Measurements from ENCODE around the gene MAPKBP1. TPM values are rescaled to one million over a fixed set of nuclear protein-coding genes. Genes with fewer than 3 reads are reported as not detected.

MAPKBP1 gene
- total RNA-seq, 3 donors from 2014 or later (not counting 1 experiment from before 2014, with no cell fraction given): 44.8 to 55.4 (median 49.0) TPM

DNA sequence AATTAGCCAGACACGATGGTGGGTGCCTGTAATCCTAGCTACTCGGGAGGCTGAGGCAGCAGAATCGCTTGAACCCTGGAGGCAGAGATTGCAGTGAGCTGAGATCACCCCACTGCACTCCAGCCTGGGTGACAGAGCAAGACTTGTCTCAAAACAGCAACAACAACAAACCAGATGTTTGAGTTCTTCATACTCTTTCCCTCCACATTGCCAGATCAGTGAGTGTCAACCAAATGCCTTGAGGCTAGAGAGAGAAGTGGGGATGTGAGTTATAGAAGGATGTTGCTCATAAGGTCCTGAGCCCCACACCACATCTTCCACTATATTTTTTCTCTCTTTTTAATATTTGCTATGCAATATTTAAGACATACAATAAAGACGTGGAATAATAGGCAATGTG, 19.8 kb downstream of the MAPKBP1 start:
- H3K36me3 Mint-ChIP-seq: no peaks in the 10 kb centered on the region
- no peak for ATAC-seq
- WGBS (ENCODE audit: insufficient coverage): 96% methylated on average over 4 of the region's 4 CpGs
- no peak overlapping the region for H3K27ac Mint-ChIP-seq
- Histone ChIP-seq H3K4me3 (ENCODE audit: low read length) (no peak overlapping the region), H3K36me3 (ENCODE audit: control insufficient read depth, insufficient read depth, low read length) (no peaks in the 10 kb centered on the region), H3K27me3 (ENCODE audit: control insufficient read depth, insufficient read depth, low read length) (no peaks in the 10 kb centered on the region), H3K9me3 (ENCODE audit: control insufficient read depth, insufficient read depth, low read length) (no peaks in the 10 kb centered on the region), H3K4me1 (ENCODE audit: control insufficient read depth, insufficient read depth, low read length) (peaks cover 15% of the 10 kb centered on the region), H3K27ac (ENCODE audit: low read length) (no peak overlapping the region)
- intact Hi-C loops (cut with micrococcal nuclease): no loop called here
- peaks cover 45 to 53% of the 10 kb centered on the region in 2 donors for H3K4me1 Mint-ChIP-seq
- DNase-seq: no peak
- H3K9me3 Mint-ChIP-seq: no peaks in the 10 kb centered on the region
- TF ChIP-seq, protein P1, sequence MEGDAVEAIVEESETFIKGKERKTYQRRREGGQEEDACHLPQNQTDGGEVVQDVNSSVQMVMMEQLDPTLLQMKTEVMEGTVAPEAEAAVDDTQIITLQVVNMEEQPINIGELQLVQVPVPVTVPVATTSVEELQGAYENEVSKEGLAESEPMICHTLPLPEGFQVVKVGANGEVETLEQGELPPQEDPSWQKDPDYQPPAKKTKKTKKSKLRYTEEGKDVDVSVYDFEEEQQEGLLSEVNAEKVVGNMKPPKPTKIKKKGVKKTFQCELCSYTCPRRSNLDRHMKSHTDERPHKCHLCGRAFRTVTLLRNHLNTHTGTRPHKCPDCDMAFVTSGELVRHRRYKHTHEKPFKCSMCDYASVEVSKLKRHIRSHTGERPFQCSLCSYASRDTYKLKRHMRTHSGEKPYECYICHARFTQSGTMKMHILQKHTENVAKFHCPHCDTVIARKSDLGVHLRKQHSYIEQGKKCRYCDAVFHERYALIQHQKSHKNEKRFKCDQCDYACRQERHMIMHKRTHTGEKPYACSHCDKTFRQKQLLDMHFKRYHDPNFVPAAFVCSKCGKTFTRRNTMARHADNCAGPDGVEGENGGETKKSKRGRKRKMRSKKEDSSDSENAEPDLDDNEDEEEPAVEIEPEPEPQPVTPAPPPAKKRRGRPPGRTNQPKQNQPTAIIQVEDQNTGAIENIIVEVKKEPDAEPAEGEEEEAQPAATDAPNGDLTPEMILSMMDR (IDR thresholded peaks at IDR 0.05): no peak
- no peaks in the 10 kb centered on the region for H3K27me3 Mint-ChIP-seq (ENCODE audit: low read depth in 2 of 2)
- no peak overlapping the region for H3K4me3 Mint-ChIP-seq

DNA sequence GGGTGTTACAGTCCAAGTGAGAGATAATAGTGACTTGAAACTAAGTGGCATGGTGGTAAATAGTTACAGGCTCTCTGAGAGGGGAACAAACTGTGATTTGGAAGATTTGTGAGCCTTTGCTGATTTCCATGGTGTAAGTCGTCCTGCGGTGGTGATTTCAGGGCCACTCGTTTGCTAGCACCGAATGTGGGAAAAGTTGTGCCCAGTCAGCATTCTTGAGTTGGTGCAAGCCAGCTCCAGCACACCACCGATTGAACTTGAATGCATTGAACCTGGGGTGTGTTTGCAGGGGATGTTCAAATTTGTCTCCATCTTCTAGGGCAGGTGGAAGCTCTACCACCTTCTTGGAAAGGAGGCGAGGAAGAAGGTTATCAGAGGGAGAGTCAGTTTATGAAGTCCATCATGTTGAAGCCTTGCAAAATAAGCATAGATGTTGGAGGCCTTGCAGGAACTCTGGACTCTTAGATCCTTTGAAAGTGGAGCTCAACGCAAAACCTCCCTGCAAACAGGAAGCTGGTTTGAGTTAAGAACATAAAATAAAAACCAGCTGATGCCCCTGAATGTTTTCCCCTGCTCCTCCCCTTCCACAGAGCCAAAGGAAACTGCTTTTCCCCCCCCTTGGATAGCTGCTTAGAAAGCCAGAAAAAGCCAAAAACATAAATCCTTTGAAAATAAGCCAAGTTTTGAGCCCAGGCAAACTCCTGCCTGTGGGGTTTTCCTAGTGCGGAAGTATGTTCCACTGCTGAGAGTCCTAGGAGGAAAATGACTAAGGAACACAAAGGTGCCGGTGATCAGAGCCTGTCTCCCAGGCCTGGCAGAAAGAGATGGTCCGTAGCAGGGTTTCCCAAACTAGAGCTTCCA, 21.9 kb downstream of the MAPKBP1 start:
- DNase-seq (no peak), ATAC-seq (no peak)
- no peaks in the 10 kb centered on the region for H3K9me3 ChIP-seq (ENCODE audit: control insufficient read depth, insufficient read depth, low read length)
- no peaks in the 10 kb centered on the region for H3K36me3 Mint-ChIP-seq
- H3K4me3 ChIP-seq (ENCODE audit: low read length): no peak overlapping the region
- no peaks in the 10 kb centered on the region for H3K27me3 Mint-ChIP-seq (ENCODE audit: low read depth in 2 of 2)
- peaks cover 4% of the 10 kb centered on the region for H3K4me1 ChIP-seq (ENCODE audit: control insufficient read depth, insufficient read depth, low read length)
- H3K27ac Mint-ChIP-seq: no peak overlapping the region
- H3K27ac ChIP-seq (ENCODE audit: low read length): no peak overlapping the region
- TF ChIP-seq, protein P1 (IDR thresholded peaks at IDR 0.05): no peak
- no peak overlapping the region for H3K4me3 Mint-ChIP-seq
- intact Hi-C loops (cut with micrococcal nuclease): no loop called here
- H3K27me3 ChIP-seq (ENCODE audit: control insufficient read depth, insufficient read depth, low read length): no peaks in the 10 kb centered on the region
- H3K36me3 ChIP-seq (ENCODE audit: control insufficient read depth, insufficient read depth, low read length): peaks cover 6% of the 10 kb centered on the region
- H3K9me3 Mint-ChIP-seq: no peaks in the 10 kb centered on the region
- WGBS (ENCODE audit: insufficient coverage): 71% methylated on average over 10 of the region's 10 CpGs
- peaks cover 24 to 32% of the 10 kb centered on the region in 2 donors for H3K4me1 Mint-ChIP-seq

DNA sequence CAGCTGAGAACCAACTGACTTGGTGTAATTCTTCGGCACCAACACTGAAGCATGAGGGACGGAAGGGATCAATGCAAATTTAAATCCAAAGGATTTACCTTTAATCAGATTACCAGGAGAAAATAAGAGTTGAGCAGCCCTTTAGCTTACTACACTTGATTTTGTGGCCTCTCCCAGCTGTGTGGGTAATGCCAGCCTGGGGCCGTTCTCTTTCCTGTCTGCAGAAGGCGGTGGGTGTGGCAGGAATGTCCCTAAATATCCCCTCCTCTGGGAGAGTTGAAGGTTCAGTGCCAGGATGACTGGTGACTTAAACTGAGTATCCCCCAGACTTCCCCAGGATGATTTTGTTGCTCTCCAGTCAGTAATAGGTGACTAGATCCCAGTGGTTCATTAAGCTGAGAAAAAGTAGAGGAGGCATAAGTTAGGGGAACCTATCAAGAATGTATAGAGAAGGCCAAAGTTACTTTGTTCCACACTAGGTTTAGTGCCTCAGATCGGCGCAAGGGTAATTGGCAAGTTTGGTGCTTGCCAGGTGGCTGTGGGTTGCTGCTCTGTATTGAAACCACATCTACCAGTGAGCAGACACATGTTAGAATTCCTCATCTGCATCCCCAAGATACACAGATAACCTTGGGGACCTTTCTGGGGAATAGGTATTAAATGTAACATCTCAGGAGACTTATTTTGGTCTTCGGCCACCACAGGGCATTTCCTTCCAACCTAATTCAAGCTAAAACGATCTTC, 23.1 kb downstream of the MAPKBP1 start:
- intact Hi-C loops (cut with micrococcal nuclease): no loop called here
- no peak for ATAC-seq
- H3K9me3 Mint-ChIP-seq: no peaks in the 10 kb centered on the region
- no peaks in the 10 kb centered on the region for H3K27me3 Mint-ChIP-seq (ENCODE audit: low read depth in 2 of 2)
- TF ChIP-seq, protein P1 (IDR thresholded peaks at IDR 0.05): no peak
- no peak overlapping the region for H3K4me3 Mint-ChIP-seq
- 84% methylated on average over 8 of the region's 8 CpGs for WGBS (ENCODE audit: insufficient coverage)
- Histone ChIP-seq H3K4me1 (ENCODE audit: control insufficient read depth, insufficient read depth, low read length) (no peaks in the 10 kb centered on the region), H3K4me3 (ENCODE audit: low read length) (no peak overlapping the region), H3K27ac (ENCODE audit: low read length) (no peak overlapping the region), H3K27me3 (ENCODE audit: control insufficient read depth, insufficient read depth, low read length) (no peaks in the 10 kb centered on the region), H3K36me3 (ENCODE audit: control insufficient read depth, insufficient read depth, low read length) (peaks cover 6% of the 10 kb centered on the region), H3K9me3 (ENCODE audit: control insufficient read depth, insufficient read depth, low read length) (no peaks in the 10 kb centered on the region)
- H3K36me3 Mint-ChIP-seq: no peaks in the 10 kb centered on the region
- peaks cover 12 to 20% of the 10 kb centered on the region in 2 donors for H3K4me1 Mint-ChIP-seq
- no peak for DNase-seq
- no peak overlapping the region for H3K27ac Mint-ChIP-seq

Measured in natural killer cell (primary cell).